Subcutaneous abdominal adipose tissue (tissue), 5 donors: ENCODE data around the gene MAP3K5.
"Not testable (repeated sequence)": the region's sequence is repeated elsewhere in the genome, so short reads cannot be mapped to it uniquely, and the experiment has no call there.

Source experiments
- H3K27ac ChIP-seq: one replicate; pipeline ENCODE4 v1.7.0; 2013; ENCODE audit warnings: low read depth, mild to moderate bottlenecking, inconsistent platforms, low read length, moderate library complexity
- H3K27me3 ChIP-seq, 5 donors: one replicate each; pipeline ENCODE4 v1.7.0; 2013; ENCODE audit warnings: low read length in 5 of 5, inconsistent platforms in 1 of 5; ENCODE audit not compliant: control insufficient read depth in 5 of 5, insufficient read depth in 4 of 5
- H3K36me3 ChIP-seq, 5 donors: one replicate each; pipeline ENCODE4 v1.7.0; 2013; ENCODE audit warnings: low read length in 5 of 5; ENCODE audit not compliant: control insufficient read depth in 5 of 5, insufficient read depth in 5 of 5
- H3K4me1 ChIP-seq, 5 donors: one replicate each; pipeline ENCODE4 v1.7.0; 2013; ENCODE audit warnings: low read length in 5 of 5, mild to moderate bottlenecking in 3 of 5, moderate library complexity in 1 of 5; ENCODE audit not compliant: control insufficient read depth in 5 of 5, insufficient read depth in 5 of 5
- H3K4me3 ChIP-seq, 5 donors: one replicate each; pipeline ENCODE4 v1.7.0; 2013; ENCODE audit warnings: low read length in 5 of 5, low read depth in 1 of 5
- H3K9ac ChIP-seq, 5 donors: one replicate each; pipeline ENCODE4 v1.7.0; 2013; ENCODE audit warnings: low read length in 5 of 5, mild to moderate bottlenecking in 4 of 5, moderate library complexity in 3 of 5
- H3K9me3 ChIP-seq, 5 donors: one replicate each; pipeline ENCODE4 v1.7.0; 2013; ENCODE audit warnings: low read length in 5 of 5; ENCODE audit not compliant: control insufficient read depth in 5 of 5
- donor health status: healthy.
- donor health status: healthy.
- donor health status: healthy.
- donor health status: healthy.
- donor health status: healthy.

The MAP3K5 gene

GRCh38 chr6:136695412-136695811 is 96.9 kb downstream of the MAP3K5 start:
- Histone ChIP-seq H3K27me3 (no peaks in the 10 kb centered on the region), H3K4me1 (peaks cover 2 to 17% (median 5%) of the 10 kb centered on the region in 5 donors), H3K27ac (no peak overlapping the region), H3K9me3 (no peaks in the 10 kb centered on the region), H3K36me3 (peaks cover 0 to 5% (median 3%) of the 10 kb centered on the region in 5 donors), H3K9ac (no peak overlapping the region), H3K4me3 (no peak overlapping the region)

- Histone ChIP-seq H3K27ac (no peak overlapping the region), H3K9me3 (no peaks in the 10 kb centered on the region), H3K4me3 (no peak overlapping the region), H3K9ac (no peak overlapping the region), H3K36me3 (peaks cover 0 to 5% (median 0%) of the 10 kb centered on the region in 5 donors), H3K27me3 (no peaks in the 10 kb centered on the region), H3K4me1 (peaks cover 2 to 17% (median 5%) of the 10 kb centered on the region in 5 donors)
Observed at GRCh38 chr6:136693090-136693489, 99.2 kb downstream of the MAP3K5 start.

GRCh38 chr6:136687894-136688293 is 104.4 kb downstream of the MAP3K5 start:
- H3K36me3 ChIP-seq, H3K9ac ChIP-seq, H3K9me3 ChIP-seq, H3K27ac ChIP-seq, H3K27me3 ChIP-seq, H3K4me3 ChIP-seq: not testable (repeated sequence)
- peaks cover 2 to 20% (median 15%) of the 10 kb centered on the region in 5 donors for H3K4me1 ChIP-seq

GRCh38 chr6:136685540-136686108 is 106.7 kb downstream of the MAP3K5 start:
- Histone ChIP-seq H3K36me3 (no peaks in the 10 kb centered on the region), H3K4me3 (no peak overlapping the region), H3K9ac (no peak overlapping the region), H3K4me1 (peaks cover 0 to 20% (median 15%) of the 10 kb centered on the region in 5 donors), H3K27ac (no peak overlapping the region), H3K9me3 (no peaks in the 10 kb centered on the region), H3K27me3 (no peaks in the 10 kb centered on the region)

GRCh38 chr6:136684466-136684865 is 107.8 kb downstream of the MAP3K5 start:
- H3K9ac ChIP-seq = no peak overlapping the region
- peaks cover 0 to 20% (median 15%) of the 10 kb centered on the region in 5 donors for H3K4me1 ChIP-seq

GRCh38 chr6:136683209-136683941 is 108.9 kb downstream of the MAP3K5 start:
- H3K4me3 ChIP-seq = no peak overlapping the region
- H3K36me3 ChIP-seq = no peaks in the 10 kb centered on the region
- no peak overlapping the region for H3K9ac ChIP-seq
- no peaks in the 10 kb centered on the region for H3K9me3 ChIP-seq
- no peaks in the 10 kb centered on the region for H3K27me3 ChIP-seq
- peaks cover 0 to 20% (median 15%) of the 10 kb centered on the region in 5 donors for H3K4me1 ChIP-seq
- H3K27ac ChIP-seq = peak overlapping the region; percentile 51

More at GRCh38 chr6:136684466-136684865, 107.8 kb downstream of the MAP3K5 start:
- Histone ChIP-seq H3K27ac (no peak overlapping the region), H3K4me3 (no peak overlapping the region), H3K9me3 (no peaks in the 10 kb centered on the region), H3K27me3 (no peaks in the 10 kb centered on the region), H3K36me3 (no peaks in the 10 kb centered on the region)

- Histone ChIP-seq H3K36me3 (peaks cover 0 to 3% (median 0%) of the 10 kb centered on the region in 5 donors), H3K4me3 (no peak overlapping the region), H3K9ac (no peak overlapping the region), H3K9me3 (no peaks in the 10 kb centered on the region), H3K4me1 (peaks cover 0 to 20% (median 15%) of the 10 kb centered on the region in 5 donors), H3K27me3 (no peaks in the 10 kb centered on the region), H3K27ac (no peak overlapping the region)
Observed at GRCh38 chr6:136682292-136682691, 110.0 kb downstream of the MAP3K5 start.

- H3K9ac ChIP-seq = no peak overlapping the region
- no peaks in the 10 kb centered on the region for H3K9me3 ChIP-seq
- no peaks in the 10 kb centered on the region for H3K27me3 ChIP-seq
- no peak overlapping the region for H3K4me3 ChIP-seq
- H3K4me1 ChIP-seq = peaks cover 0 to 2% (median 0%) of the 10 kb centered on the region in 5 donors
- H3K36me3 ChIP-seq = peaks cover 0 to 3% (median 0%) of the 10 kb centered on the region in 5 donors
- no peak overlapping the region for H3K27ac ChIP-seq
Observed at GRCh38 chr6:136677822-136678221, 114.5 kb downstream of the MAP3K5 start.

- peaks cover 0 to 3% (median 0%) of the 10 kb centered on the region in 5 donors for H3K36me3 ChIP-seq
- no peak overlapping the region for H3K27ac ChIP-seq
- H3K9me3 ChIP-seq = no peaks in the 10 kb centered on the region
- H3K9ac ChIP-seq = no peak overlapping the region
- H3K4me3 ChIP-seq = no peak overlapping the region
- H3K4me1 ChIP-seq = peaks cover 0 to 2% (median 0%) of the 10 kb centered on the region in 5 donors
- no peaks in the 10 kb centered on the region for H3K27me3 ChIP-seq
Observed at GRCh38 chr6:136677344-136677743, 114.9 kb downstream of the MAP3K5 start.

- Histone ChIP-seq H3K27ac (no peak overlapping the region), H3K4me1 (peaks cover 0 to 2% (median 0%) of the 10 kb centered on the region in 5 donors), H3K9me3 (no peaks in the 10 kb centered on the region), H3K27me3 (no peaks in the 10 kb centered on the region), H3K36me3 (peaks cover 0 to 3% (median 0%) of the 10 kb centered on the region in 5 donors), H3K4me3 (no peak overlapping the region), H3K9ac (no peak overlapping the region)
Observed at GRCh38 chr6:136676075-136676474, 116.2 kb downstream of the MAP3K5 start.
